Retinal pigment epithelial cell (primary cell): Measurements from ENCODE around the gene IGF2BP3.

Source experiments
- DNase-seq: peaks from one replicate; pipeline ENCODE4 v3.0.0-alpha.2; 2010; ENCODE audit warnings: low read depth
- H3K4me3 ChIP-seq: 2 replicates; pipeline ENCODE4 v1.5.1; 2011; ENCODE audit warnings: mild to moderate bottlenecking, low read length, control low read depth, moderate library complexity
- CTCF ChIP-seq: conservative IDR thresholded peaks from 2 replicates; pipeline ENCODE4 v1.5.1; 2011; ENCODE audit warnings: low read depth, low read length, control low read depth, inconsistent platforms

Gene IGF2BP3

GRCh38 chr7:23462846-23463245, 7.4 kb downstream of the IGF2BP3 start:
- no peak overlapping the region for H3K4me3 ChIP-seq
- peak; percentile 53 for TF ChIP-seq CTCF
- no peak for DNase-seq

DNA sequence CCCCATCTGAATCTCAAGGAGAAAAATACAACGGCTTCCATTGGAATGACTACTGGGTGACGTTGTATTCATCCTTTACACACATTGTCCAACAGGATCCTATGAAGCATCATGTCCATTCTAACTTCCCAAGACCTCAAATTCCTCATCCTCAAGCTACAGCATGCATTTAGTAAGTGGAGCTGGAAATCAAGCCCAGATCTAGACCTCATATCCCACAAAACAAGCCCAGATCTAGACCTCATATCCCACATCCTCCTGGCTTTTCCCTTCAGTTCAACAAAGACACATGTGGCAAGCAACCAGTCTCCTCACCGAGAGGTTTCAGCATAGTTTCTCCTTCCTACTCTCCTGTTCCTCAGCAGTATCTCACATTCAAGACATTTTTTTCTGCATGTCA, 12.2 kb downstream of the IGF2BP3 start:
- H3K4me3 ChIP-seq, result no peak overlapping the region
- TF ChIP-seq CTCF, result no peak
- no peak for DNase-seq

- no peak for TF ChIP-seq CTCF
- no peak for DNase-seq
- no peak overlapping the region for H3K4me3 ChIP-seq
Measured at GRCh38 chr7:23456093-23456492, 14.2 kb downstream of the IGF2BP3 start.

GRCh38 chr7:23454881-23455526, 15.3 kb downstream of the IGF2BP3 start:
- H3K4me3 ChIP-seq, result no peak overlapping the region
- no peak for DNase-seq
- no peak for TF ChIP-seq CTCF

DNA sequence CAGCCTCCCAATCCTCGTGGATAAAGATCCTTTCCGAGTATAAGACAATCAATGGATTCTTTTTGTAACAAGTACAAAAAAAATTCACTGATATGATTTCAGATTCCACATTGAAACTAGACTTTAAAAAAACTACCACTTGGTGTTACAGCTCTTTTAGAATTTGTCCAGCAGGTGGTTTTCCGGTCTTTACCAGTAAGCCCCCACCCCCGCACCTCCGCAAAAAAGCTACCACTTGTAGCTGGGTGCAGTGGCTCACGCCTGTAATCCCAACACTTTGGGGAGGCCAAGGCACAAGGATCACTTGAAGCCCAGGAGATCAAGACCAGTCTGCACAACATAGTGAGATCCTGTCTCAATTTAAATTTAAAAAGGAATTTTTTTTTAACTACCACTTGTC, 19.8 kb downstream of the IGF2BP3 start:
- DNase-seq, result no peak
- no peak for TF ChIP-seq CTCF
- H3K4me3 ChIP-seq, result no peak overlapping the region

- no peak for DNase-seq
- TF ChIP-seq CTCF, result no peak
- H3K4me3 ChIP-seq, result no peak overlapping the region
Measured at GRCh38 chr7:23449941-23450340, 20.4 kb downstream of the IGF2BP3 start.

DNA sequence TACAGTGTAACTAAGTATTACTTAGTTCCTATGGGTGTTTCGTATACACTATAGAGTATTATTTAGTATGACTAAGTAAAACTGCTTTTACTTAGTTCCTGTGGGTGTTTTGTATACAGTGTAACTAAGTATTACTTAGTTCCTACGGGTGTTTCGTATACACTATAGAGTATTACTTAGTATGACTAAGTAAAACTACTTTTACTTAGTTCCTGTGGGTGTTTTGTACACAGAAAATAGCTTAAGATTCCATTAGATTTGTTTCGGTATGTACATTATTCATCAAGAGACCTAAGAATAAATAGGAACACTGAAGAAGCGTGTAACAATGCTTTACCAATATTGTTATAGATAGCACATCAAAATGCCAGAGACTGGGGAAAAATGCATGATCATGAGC, 25.0 kb downstream of the IGF2BP3 start:
- no peak for TF ChIP-seq CTCF

More for the DNA sequence above, 25.0 kb downstream of the IGF2BP3 start:
- DNase-seq, result no peak
- H3K4me3 ChIP-seq, result no peak overlapping the region
